HL-60/S4 treated with retinoic acid at 250 ng/mL for 4 days and 3 days (cell line): ENCODE data around the gene PRDM1.
"Not testable (repeated sequence)": the region's sequence is repeated elsewhere in the genome, so short reads cannot be mapped to it uniquely, and the experiment has no call there.

ENCODE experiments used
- in situ Hi-C: fragments of 300-500 bp; cut with MboI; formaldehyde crosslinking; loops from 2 replicates; pipeline ENCODE4 v1.7.0; 2022; ENCODE audit warnings: low sequenced_read_pairs

Gene PRDM1

GRCh38 chr6:106134087-106134770 lies 48.1 kb downstream of the PRDM1 start:
- in situ Hi-C loops, result no loop called here

GRCh38 chr6:106134906-106135634 lies 48.9 kb downstream of the PRDM1 start:
- in situ Hi-C loops, result no loop called here

- in situ Hi-C loops, result no loop called here
Observed at GRCh38 chr6:106135911-106136571, 49.9 kb downstream of the PRDM1 start.

GRCh38 chr6:106136845-106137244 lies 50.7 kb downstream of the PRDM1 start:
- in situ Hi-C loops, result no loop called here

- in situ Hi-C loops, result no loop called here
Observed at GRCh38 chr6:106138151-106138550, 52.0 kb downstream of the PRDM1 start.

GRCh38 chr6:106141441-106142237 lies 55.5 kb downstream of the PRDM1 start:
- in situ Hi-C loops, result no loop called here

GRCh38 chr6:106142876-106143431 lies 56.8 kb downstream of the PRDM1 start:
- in situ Hi-C loops, result no loop called here

GRCh38 chr6:106143665-106144064 lies 57.5 kb downstream of the PRDM1 start:
- in situ Hi-C loops, result no loop called here

- in situ Hi-C loops, result no loop called here
Observed at GRCh38 chr6:106145144-106145543, 59.0 kb downstream of the PRDM1 start.

GRCh38 chr6:106145741-106146227 lies 59.6 kb downstream of the PRDM1 start:
- in situ Hi-C loops, result no loop called here

GRCh38 chr6:106146852-106147351 lies 60.8 kb downstream of the PRDM1 start:
- in situ Hi-C loops, result no loop called here

- in situ Hi-C loops, result no loop called here
Observed at GRCh38 chr6:106147476-106147875, 61.3 kb downstream of the PRDM1 start.

- in situ Hi-C loops, result no loop called here
Observed at GRCh38 chr6:106149472-106150069, 63.4 kb downstream of the PRDM1 start.

GRCh38 chr6:106152476-106152875 lies 66.3 kb downstream of the PRDM1 start:
- in situ Hi-C loops, result not testable (repeated sequence)

- in situ Hi-C loops, result no loop called here
Observed at GRCh38 chr6:106152952-106153351, 66.8 kb downstream of the PRDM1 start.

GRCh38 chr6:106154326-106154725 lies 68.2 kb downstream of the PRDM1 start:
- in situ Hi-C loops, result no loop called here

GRCh38 chr6:106155219-106155830 lies 69.2 kb downstream of the PRDM1 start:
- in situ Hi-C loops, result no loop called here

- in situ Hi-C loops, result no loop called here
Observed at GRCh38 chr6:106156413-106156812, 70.3 kb downstream of the PRDM1 start.

- in situ Hi-C loops, result no loop called here
Observed at GRCh38 chr6:106156863-106157262, 70.7 kb downstream of the PRDM1 start.

GRCh38 chr6:106158816-106159215 lies 72.7 kb downstream of the PRDM1 start:
- in situ Hi-C loops, result no loop called here
